Measurements from ENCODE around the gene JAM2.

The JAM2 gene

GRCh38 chr21:25626757-25627156 lies 12.3 kb upstream of the JAM2 start:
- H3K9me3 ChIP-seq (replicated peaks; ENCODE audit: low read length) = no peaks in the 10 kb centered on the region
- no peaks in the 10 kb centered on the region for H3K4me1 ChIP-seq (ENCODE audit: control insufficient read depth, insufficient read depth, low read length)
- H3K4me2 ChIP-seq (ENCODE audit: low read length) = no peak overlapping the region
- peaks cover 13% of the 10 kb centered on the region for H3K27me3 ChIP-seq (ENCODE audit: control insufficient read depth, insufficient read depth, low read length)
- H3K9ac ChIP-seq (ENCODE audit: low read depth, low read length) = no peak overlapping the region
- H3K4me3 ChIP-seq (ENCODE audit: low read length) = no peak overlapping the region
- no peaks in the 10 kb centered on the region for H3K36me3 ChIP-seq (ENCODE audit: insufficient read depth, low read length)

GRCh38 chr21:25632296-25632695 lies 6.8 kb upstream of the JAM2 start:
- Histone ChIP-seq H3K9me3 (replicated peaks; ENCODE audit: low read length) (no peaks in the 10 kb centered on the region), H3K4me2 (ENCODE audit: low read length) (no peak overlapping the region), H3K27me3 (ENCODE audit: control insufficient read depth, insufficient read depth, low read length) (peaks cover 13% of the 10 kb centered on the region), H3K9ac (ENCODE audit: low read depth, low read length) (no peak overlapping the region), H3K36me3 (ENCODE audit: insufficient read depth, low read length) (no peaks in the 10 kb centered on the region), H3K4me3 (ENCODE audit: low read length) (no peak overlapping the region), H3K4me1 (ENCODE audit: control insufficient read depth, insufficient read depth, low read length) (no peaks in the 10 kb centered on the region)

- peaks cover 13% of the 10 kb centered on the region for H3K27me3 ChIP-seq (ENCODE audit: control insufficient read depth, insufficient read depth, low read length)
- no peaks in the 10 kb centered on the region for H3K9me3 ChIP-seq (replicated peaks; ENCODE audit: low read length)
- no peak overlapping the region for H3K9ac ChIP-seq (ENCODE audit: low read depth, low read length)
- H3K4me2 ChIP-seq (ENCODE audit: low read length) = no peak overlapping the region
- H3K36me3 ChIP-seq (ENCODE audit: insufficient read depth, low read length) = no peaks in the 10 kb centered on the region
- peaks cover 6% of the 10 kb centered on the region for H3K4me1 ChIP-seq (ENCODE audit: control insufficient read depth, insufficient read depth, low read length)
- no peak overlapping the region for H3K4me3 ChIP-seq (ENCODE audit: low read length)
Observed at GRCh38 chr21:25635310-25635709, 3.7 kb upstream of the JAM2 start.

- Histone ChIP-seq H3K4me3 (ENCODE audit: low read length) (no peak overlapping the region), H3K9ac (ENCODE audit: low read depth, low read length) (no peak overlapping the region), H3K4me1 (ENCODE audit: control insufficient read depth, insufficient read depth, low read length) (peaks cover 11% of the 10 kb centered on the region), H3K9me3 (replicated peaks; ENCODE audit: low read length) (no peaks in the 10 kb centered on the region), H3K27me3 (ENCODE audit: control insufficient read depth, insufficient read depth, low read length) (peaks cover 16% of the 10 kb centered on the region), H3K4me2 (ENCODE audit: low read length) (no peak overlapping the region), H3K36me3 (ENCODE audit: insufficient read depth, low read length) (no peaks in the 10 kb centered on the region)
Observed at GRCh38 chr21:25636727-25637126, 2.3 kb upstream of the JAM2 start.

GRCh38 chr21:25637851-25638659 lies 1.0 kb upstream of the JAM2 start:
- Histone ChIP-seq H3K9me3 (replicated peaks; ENCODE audit: low read length) (no peaks in the 10 kb centered on the region), H3K36me3 (ENCODE audit: insufficient read depth, low read length) (no peaks in the 10 kb centered on the region), H3K4me1 (ENCODE audit: control insufficient read depth, insufficient read depth, low read length) (peaks cover 11% of the 10 kb centered on the region), H3K9ac (ENCODE audit: low read depth, low read length) (no peak overlapping the region), H3K4me2 (ENCODE audit: low read length) (peak overlapping the region; percentile 96), H3K4me3 (ENCODE audit: low read length) (peak overlapping the region; percentile 79), H3K27me3 (ENCODE audit: control insufficient read depth, insufficient read depth, low read length) (peaks cover 16% of the 10 kb centered on the region)

GRCh38 chr21:25639551-25640201 lies 618 bp downstream of the JAM2 start:
- Histone ChIP-seq H3K36me3 (ENCODE audit: insufficient read depth, low read length) (no peaks in the 10 kb centered on the region), H3K4me2 (ENCODE audit: low read length) (peak overlapping the region; percentile 96), H3K4me1 (ENCODE audit: control insufficient read depth, insufficient read depth, low read length) (peaks cover 11% of the 10 kb centered on the region), H3K9ac (ENCODE audit: low read depth, low read length) (peak overlapping the region; percentile 71), H3K9me3 (replicated peaks; ENCODE audit: low read length) (no peaks in the 10 kb centered on the region), H3K27me3 (ENCODE audit: control insufficient read depth, insufficient read depth, low read length) (peaks cover 16% of the 10 kb centered on the region), H3K4me3 (ENCODE audit: low read length) (peak overlapping the region; percentile 79)

- Histone ChIP-seq H3K9ac (ENCODE audit: low read depth, low read length) (peak overlapping the region; percentile 71), H3K9me3 (replicated peaks; ENCODE audit: low read length) (no peaks in the 10 kb centered on the region), H3K4me2 (ENCODE audit: low read length) (peak overlapping the region; percentile 96), H3K27me3 (ENCODE audit: control insufficient read depth, insufficient read depth, low read length) (peaks cover 16% of the 10 kb centered on the region), H3K4me1 (ENCODE audit: control insufficient read depth, insufficient read depth, low read length) (peaks cover 11% of the 10 kb centered on the region), H3K4me3 (ENCODE audit: low read length) (peak overlapping the region; percentile 79), H3K36me3 (ENCODE audit: insufficient read depth, low read length) (no peaks in the 10 kb centered on the region)
Observed at GRCh38 chr21:25640202-25640942, 1.3 kb downstream of the JAM2 start.

- H3K4me2 ChIP-seq (ENCODE audit: low read length) = peak overlapping the region; percentile 96
- H3K9ac ChIP-seq (ENCODE audit: low read depth, low read length) = no peak overlapping the region
- H3K4me3 ChIP-seq (ENCODE audit: low read length) = peak overlapping the region; percentile 79
Observed at GRCh38 chr21:25640943-25641292, 1.9 kb downstream of the JAM2 start.

GRCh38 chr21:25643486-25643885 lies 4.4 kb downstream of the JAM2 start:
- Histone ChIP-seq H3K9ac (ENCODE audit: low read depth, low read length) (no peak overlapping the region), H3K9me3 (replicated peaks; ENCODE audit: low read length) (no peaks in the 10 kb centered on the region), H3K27me3 (ENCODE audit: control insufficient read depth, insufficient read depth, low read length) (peaks cover 16% of the 10 kb centered on the region), H3K4me3 (ENCODE audit: low read length) (no peak overlapping the region), H3K4me1 (ENCODE audit: control insufficient read depth, insufficient read depth, low read length) (peaks cover 11% of the 10 kb centered on the region), H3K36me3 (ENCODE audit: insufficient read depth, low read length) (no peaks in the 10 kb centered on the region), H3K4me2 (ENCODE audit: low read length) (no peak overlapping the region)

More at GRCh38 chr21:25640943-25641292, 1.9 kb downstream of the JAM2 start:
- Histone ChIP-seq H3K36me3 (ENCODE audit: insufficient read depth, low read length) (no peaks in the 10 kb centered on the region), H3K4me1 (ENCODE audit: control insufficient read depth, insufficient read depth, low read length) (peaks cover 11% of the 10 kb centered on the region), H3K27me3 (ENCODE audit: control insufficient read depth, insufficient read depth, low read length) (peaks cover 16% of the 10 kb centered on the region), H3K9me3 (replicated peaks; ENCODE audit: low read length) (no peaks in the 10 kb centered on the region)

- Histone ChIP-seq H3K4me3 (ENCODE audit: low read length) (no peak overlapping the region), H3K4me2 (ENCODE audit: low read length) (no peak overlapping the region), H3K36me3 (ENCODE audit: insufficient read depth, low read length) (no peaks in the 10 kb centered on the region), H3K4me1 (ENCODE audit: control insufficient read depth, insufficient read depth, low read length) (no peaks in the 10 kb centered on the region), H3K27me3 (ENCODE audit: control insufficient read depth, insufficient read depth, low read length) (no peaks in the 10 kb centered on the region), H3K9ac (ENCODE audit: low read depth, low read length) (no peak overlapping the region), H3K9me3 (replicated peaks; ENCODE audit: low read length) (no peaks in the 10 kb centered on the region)
Observed at GRCh38 chr21:25646474-25646873, 7.4 kb downstream of the JAM2 start.

- no peaks in the 10 kb centered on the region for H3K36me3 ChIP-seq (ENCODE audit: insufficient read depth, low read length)
Observed at GRCh38 chr21:25647647-25648046, 8.6 kb downstream of the JAM2 start.

More at GRCh38 chr21:25647647-25648046, 8.6 kb downstream of the JAM2 start:
- Histone ChIP-seq H3K9ac (ENCODE audit: low read depth, low read length) (no peak overlapping the region), H3K4me1 (ENCODE audit: control insufficient read depth, insufficient read depth, low read length) (no peaks in the 10 kb centered on the region), H3K27me3 (ENCODE audit: control insufficient read depth, insufficient read depth, low read length) (no peaks in the 10 kb centered on the region), H3K4me2 (ENCODE audit: low read length) (no peak overlapping the region), H3K4me3 (ENCODE audit: low read length) (no peak overlapping the region), H3K9me3 (replicated peaks; ENCODE audit: low read length) (no peaks in the 10 kb centered on the region)
